ENCODE results near the gene AFTPH.

- TF ChIP-seq CTCF (IDR thresholded peaks at IDR 0.05) (no peak), EZH2 (IDR thresholded peaks at IDR 0.05) (no peak)
Measured at GRCh38 chr2:64632835-64633819, 109.0 kb downstream of the AFTPH start.
